C4-2B (cell line): ENCODE data around the gene CROCC.

Experiments
- H3K27ac ChIP-seq: fragments of 450-650 bp; 2 replicates; pipeline ENCODE4 v1.5.1; 2017
- CTCF ChIP-seq: fragments of 450-650 bp; conservative IDR thresholded peaks from 2 replicates; pipeline ENCODE4 v1.5.1; 2017; ENCODE audit warnings: mild to moderate bottlenecking
- ZFX ChIP-seq: fragments of 450-650 bp; IDR thresholded peaks from 2 replicates; pipeline ENCODE4 v1.6.1; 2017

CROCC gene

DNA sequence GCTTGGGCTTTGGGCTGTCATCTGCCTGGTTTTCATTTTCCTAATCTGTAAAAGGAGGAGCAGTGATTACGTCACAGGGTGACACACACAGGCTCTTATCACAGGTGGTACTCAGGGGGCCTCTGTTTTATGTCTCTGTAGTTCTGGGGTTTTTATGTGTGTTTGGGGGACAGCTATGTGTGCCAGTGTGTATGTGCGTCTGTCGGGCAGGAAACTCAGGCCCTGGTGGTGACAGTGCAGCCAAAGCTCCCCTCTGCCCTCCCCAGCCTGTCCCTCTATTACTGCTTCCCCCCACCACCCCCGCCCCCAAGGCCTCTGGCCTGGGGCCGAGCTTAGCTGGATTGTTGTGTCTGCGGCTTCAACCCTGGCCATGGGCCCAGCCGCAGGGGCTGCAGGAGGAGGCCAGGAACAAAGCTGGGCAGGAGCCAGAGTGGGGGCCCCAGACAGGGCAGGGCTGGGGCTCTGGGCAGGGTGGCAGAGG, 45.4 kb downstream of the CROCC start:
- TF ChIP-seq ZFX (no peak), CTCF (no peak)

GRCh38 chr1:16967962-16968361, 46.2 kb downstream of the CROCC start:
- no peak overlapping the region for H3K27ac ChIP-seq
- no peak for TF ChIP-seq CTCF
- no peak for TF ChIP-seq ZFX

More for the DNA sequence above, 45.4 kb downstream of the CROCC start:
- no peak overlapping the region for H3K27ac ChIP-seq

GRCh38 chr1:16968372-16968771, 46.6 kb downstream of the CROCC start:
- no peak overlapping the region for H3K27ac ChIP-seq
- TF ChIP-seq ZFX (no peak), CTCF (no peak)

DNA sequence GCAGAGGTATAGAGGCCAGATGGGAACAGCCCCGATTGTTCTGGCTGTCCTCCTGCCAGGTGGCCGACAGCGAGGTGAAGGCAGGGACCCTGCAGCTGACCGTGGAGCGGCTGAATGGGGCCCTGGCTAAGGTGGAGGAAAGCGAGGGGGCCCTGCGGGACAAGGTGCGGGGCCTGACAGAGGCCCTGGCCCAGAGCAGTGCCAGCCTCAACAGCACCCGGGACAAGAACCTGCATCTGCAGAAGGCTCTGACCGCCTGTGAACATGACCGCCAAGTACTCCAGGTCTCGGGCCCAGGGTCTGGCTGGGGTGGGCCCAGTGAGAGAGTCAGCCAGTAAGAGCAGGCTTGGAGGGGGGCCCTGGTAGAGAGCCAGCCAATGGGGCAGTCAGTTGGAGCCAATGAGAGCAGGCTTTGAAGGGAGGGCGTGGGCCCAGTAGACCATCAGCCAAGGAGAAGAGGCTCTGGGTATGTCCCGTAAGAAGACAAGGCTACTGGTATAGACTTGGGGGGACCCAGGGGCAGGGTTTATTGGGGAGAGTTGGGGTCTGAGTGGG, 47.4 kb downstream of the CROCC start:
- H3K27ac ChIP-seq: no peak overlapping the region
- TF ChIP-seq CTCF (no peak), ZFX (no peak)

DNA sequence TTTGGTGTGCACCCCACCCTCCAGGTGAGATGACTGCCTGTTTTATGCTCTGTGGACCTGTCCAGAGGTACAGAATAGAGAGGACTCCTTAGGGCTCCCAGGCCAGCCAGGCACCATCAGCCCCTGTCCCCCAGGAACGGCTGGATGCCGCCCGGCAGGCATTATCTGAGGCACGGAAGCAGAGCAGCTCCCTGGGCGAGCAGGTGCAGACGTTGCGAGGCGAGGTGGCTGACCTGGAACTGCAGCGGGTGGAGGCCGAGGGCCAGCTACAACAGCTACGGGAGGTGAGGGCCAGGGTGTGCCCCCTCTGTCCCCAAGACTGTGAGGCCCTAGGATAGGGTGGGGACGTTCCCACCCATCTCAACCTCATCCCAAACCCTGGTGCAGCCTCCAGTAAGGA, 47.9 kb downstream of the CROCC start:
- no peak overlapping the region for H3K27ac ChIP-seq
- TF ChIP-seq ZFX (no peak), CTCF (no peak)

GRCh38 chr1:16970132-16970910, 48.6 kb downstream of the CROCC start:
- no peak overlapping the region for H3K27ac ChIP-seq
- TF ChIP-seq CTCF (no peak), ZFX (no peak)

GRCh38 chr1:16971341-16972188, 49.8 kb downstream of the CROCC start:
- no peak for TF ChIP-seq ZFX
- H3K27ac ChIP-seq: no peak overlapping the region
